ENCODE measurements around the gene RAMACL.

DNA sequence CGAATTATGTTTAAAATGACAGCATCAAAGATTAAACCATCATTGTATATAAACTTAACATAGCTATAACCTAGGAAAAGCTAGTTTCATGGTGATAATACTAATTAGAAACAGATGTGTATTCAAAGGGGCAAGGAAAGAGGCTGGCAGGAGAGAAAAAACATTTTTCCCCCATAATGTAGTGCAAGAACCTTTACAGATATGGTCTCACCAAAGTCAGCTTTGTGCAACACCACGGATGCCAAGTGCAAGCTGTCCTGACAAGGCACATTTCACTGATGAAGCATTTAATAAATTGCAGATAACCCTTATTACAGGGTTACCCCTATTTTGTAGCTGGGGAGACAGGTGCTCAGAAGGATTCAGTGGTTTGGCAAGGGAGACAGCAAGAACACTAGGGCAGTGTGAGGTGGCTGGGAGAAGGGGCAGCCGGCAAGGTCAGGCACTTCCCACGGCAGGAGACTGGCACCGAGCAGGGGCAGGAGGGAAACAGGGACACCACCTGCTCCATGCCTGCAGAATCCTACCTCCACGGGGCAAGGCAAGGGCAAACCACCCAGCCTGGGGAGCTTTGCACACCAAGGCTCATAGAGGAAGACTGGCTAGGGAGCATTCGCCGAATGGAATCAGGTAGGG lies 34.1 kb upstream of the RAMACL start:
- TF ChIP-seq, protein P1, sequence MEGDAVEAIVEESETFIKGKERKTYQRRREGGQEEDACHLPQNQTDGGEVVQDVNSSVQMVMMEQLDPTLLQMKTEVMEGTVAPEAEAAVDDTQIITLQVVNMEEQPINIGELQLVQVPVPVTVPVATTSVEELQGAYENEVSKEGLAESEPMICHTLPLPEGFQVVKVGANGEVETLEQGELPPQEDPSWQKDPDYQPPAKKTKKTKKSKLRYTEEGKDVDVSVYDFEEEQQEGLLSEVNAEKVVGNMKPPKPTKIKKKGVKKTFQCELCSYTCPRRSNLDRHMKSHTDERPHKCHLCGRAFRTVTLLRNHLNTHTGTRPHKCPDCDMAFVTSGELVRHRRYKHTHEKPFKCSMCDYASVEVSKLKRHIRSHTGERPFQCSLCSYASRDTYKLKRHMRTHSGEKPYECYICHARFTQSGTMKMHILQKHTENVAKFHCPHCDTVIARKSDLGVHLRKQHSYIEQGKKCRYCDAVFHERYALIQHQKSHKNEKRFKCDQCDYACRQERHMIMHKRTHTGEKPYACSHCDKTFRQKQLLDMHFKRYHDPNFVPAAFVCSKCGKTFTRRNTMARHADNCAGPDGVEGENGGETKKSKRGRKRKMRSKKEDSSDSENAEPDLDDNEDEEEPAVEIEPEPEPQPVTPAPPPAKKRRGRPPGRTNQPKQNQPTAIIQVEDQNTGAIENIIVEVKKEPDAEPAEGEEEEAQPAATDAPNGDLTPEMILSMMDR (IDR thresholded peaks at IDR 0.05), result no peak
- no peak for TF ChIP-seq POLR2A (IDR thresholded peaks at IDR 0.05)
- TF ChIP-seq EP300 (IDR thresholded peaks at IDR 0.05), result no peak

Data from tibial nerve (tissue), 4 donors.